HepG2 (cell line): ENCODE measurements around the gene PNN. TPM values are rescaled to one million over a fixed set of nuclear protein-coding genes. Genes with fewer than 3 reads are reported as not detected.

Experiments used
- ASH2L ChIP-seq: fragments of 300-600, 200-600 bp; sonication (generic); IDR thresholded peaks from 2 replicates; pipeline ENCODE4 v1.7.0; 2017; ENCODE audit warnings: low read depth, mild to moderate bottlenecking, moderate library complexity, mixed read lengths, low read length; ENCODE audit not compliant: insufficient read length
- KDM2A ChIP-seq: sonication (generic); formaldehyde crosslinking; IDR thresholded peaks from 2 replicates; pipeline ENCODE4 v1.4.0; 2020; ENCODE audit warnings: low read depth, missing genetic modification reagents, borderline replicate concordance
- MIER3 ChIP-seq: IDR thresholded peaks from 2 replicates; pipeline ENCODE4 v1.6.1; 2016; ENCODE audit warnings: missing compliant biosample characterization, borderline replicate concordance
- NR2F6 ChIP-seq, 2 experiments: IDR thresholded peaks; 2 replicates each; pipeline ENCODE4 v1.6.1; 2016; ENCODE audit warnings: antibody characterized with exemption in 1 of 2, mild to moderate bottlenecking in 1 of 2
- RARG ChIP-seq: sonication (generic); formaldehyde crosslinking; IDR thresholded peaks from 2 replicates; pipeline ENCODE4 v1.4.0; 2020; ENCODE audit warnings: low read depth, mild to moderate bottlenecking, missing genetic modification reagents
- SATB2 ChIP-seq: sonication (generic); formaldehyde crosslinking; IDR thresholded peaks from 2 replicates; pipeline ENCODE4 v1.5.0; 2020; ENCODE audit warnings: missing genetic modification reagents
- SMYD3 ChIP-seq: sonication (generic); formaldehyde crosslinking; IDR thresholded peaks from 2 replicates; pipeline ENCODE4 v1.8.1; 2023; ENCODE audit warnings: mild to moderate bottlenecking, missing genetic modification reagents
- TOPORS ChIP-seq: sonication (generic); formaldehyde crosslinking; IDR thresholded peaks from 2 replicates; pipeline ENCODE4 v1.8.0; 2023; ENCODE audit warnings: mild to moderate bottlenecking, missing genetic modification reagents
- UBTF ChIP-seq: sonication (generic); formaldehyde crosslinking; IDR thresholded peaks from 2 replicates; pipeline ENCODE4 v1.4.0; 2020; ENCODE audit warnings: mild to moderate bottlenecking, missing genetic modification reagents
- ZBTB40 ChIP-seq, 2 experiments: fragments of 450-650 bp in 1 of 2; sonication (generic) in 1 of 2; formaldehyde crosslinking in 1 of 2; IDR thresholded peaks; 2 replicates each; pipeline versions ENCODE4 v1.6.1 to v1.8.0; 2016 to 2022; ENCODE audit warnings: antibody characterized with exemption in 1 of 2, mild to moderate bottlenecking in 1 of 2, missing genetic modification reagents in 1 of 2
- ZNF253 ChIP-seq: sonication (generic); formaldehyde crosslinking; IDR thresholded peaks from 2 replicates; pipeline ENCODE4 v1.8.0; 2022; ENCODE audit warnings: mild to moderate bottlenecking, missing genetic modification reagents, borderline replicate concordance
- ZNF75D ChIP-seq: sonication (generic); formaldehyde crosslinking; IDR thresholded peaks from 2 replicates; pipeline ENCODE4 v1.8.1; 2023; ENCODE audit warnings: missing genetic modification reagents, mild to moderate bottlenecking, borderline replicate concordance
- ZSCAN31 ChIP-seq: sonication (generic); formaldehyde crosslinking; IDR thresholded peaks from 2 replicates; pipeline ENCODE4 v1.5.0; 2020; ENCODE audit warnings: low read depth, mild to moderate bottlenecking, missing genetic modification reagents
- ZUFSP ChIP-seq: sonication (generic); formaldehyde crosslinking; IDR thresholded peaks from 2 replicates; pipeline ENCODE4 v1.9.0; 2021; ENCODE audit warnings: missing genetic modification reagents, mild to moderate bottlenecking, borderline replicate concordance
- polyA plus RNA-seq, 8 experiments: library from polyadenylated mRNA; depleted of rRNA in 3 of 8; stranded (reverse) in 7 of 8; unstranded in 1 of 8; fragments of >200 nt; fragmentation: Illumina TruSeq in 4 of 8; extraction: Trizol in 4 of 8; gene quantifications; 2 replicates each; pipeline versions ENCODE4 v1.2.1 to v1.2.3, GENCODE V29; 2011 to 2016; ENCODE audit warnings: low read depth in 4 of 8, missing spikeins in 1 of 8, mixed read lengths in 1 of 8; ENCODE audit not compliant: insufficient read depth in 1 of 8
- total RNA-seq, 5 experiments: library from RNA; depleted of rRNA; stranded (reverse); fragments of >200 nt; fragmentation: Illumina TruSeq; extraction: Trizol; gene quantifications; 2 replicates each; pipeline ENCODE4 v1.2.3, GENCODE V29; 2016; ENCODE audit warnings: low read depth in 1 of 5

Gene PNN
- total and polyA plus RNA-seq, 2 of the 13 experiments (the other 11 are each of a cell fraction or from before 2014, with no cell fraction given), result 58.0 to 214 TPM

GRCh38 chr14:39203659-39204606 lies 28.9 kb downstream of the PNN start (continued):
- TF ChIP-seq ZBTB40 (IDR thresholded peaks at IDR 0.05) (no peak), ZBTB40 (CRISPR knock-in tag; IDR thresholded peaks at IDR 0.05) (0 out of 2 replicates have a peak, but pooled peaks have one; percentile 24), TOPORS (CRISPR knock-in tag) (no peak), ZNF253 (no peak), SMYD3 (CRISPR knock-in tag) (no peak), KDM2A (CRISPR knock-in tag) (peak; percentile 12), ZUFSP (no peak), NR2F6 (IDR thresholded peaks at IDR 0.05) (peak; percentile 57; the same call in 1 of the 2 replicates), NR2F6 (CRISPR knock-in tag; IDR thresholded peaks at IDR 0.05) (no peak), ZSCAN31 (CRISPR knock-in tag) (peak; percentile 32; the same call in 1 of the 2 replicates), ZNF75D (CRISPR knock-in tag) (peak; percentile 71; the same call in 1 of the 2 replicates), ASH2L (no peak), RARG (no peak), MIER3 (CRISPR knock-in tag) (no peak), UBTF (CRISPR knock-in tag) (no peak), SATB2 (CRISPR knock-in tag) (no peak)
